Measurements from ENCODE around the gene MYL10.
A peak's percentile ranks its signal among the peaks of the same experiment; 100 is the strongest.

Gene MYL10

DNA sequence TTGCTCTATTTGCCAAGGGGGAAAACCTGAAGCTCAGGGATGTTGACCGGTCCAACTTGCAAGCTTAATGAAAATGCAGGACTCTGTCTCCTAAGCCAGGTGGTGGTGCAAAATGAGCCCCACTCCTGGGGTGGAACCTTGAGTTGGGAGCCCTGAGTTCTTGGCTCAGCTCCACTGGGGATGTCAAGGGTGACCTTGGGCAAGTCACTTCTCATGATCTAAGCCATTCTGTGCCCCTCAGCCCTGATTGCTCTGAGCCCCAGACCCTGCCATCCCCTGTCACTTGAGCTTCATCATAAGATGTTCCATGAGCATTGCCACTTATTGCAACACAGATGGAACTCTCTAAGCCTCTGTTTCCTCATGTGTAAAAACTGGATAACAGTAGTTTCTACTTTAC lies 33.9 kb downstream of the MYL10 start:
- peak; percentile 2 for DNase-seq (ENCODE audit: low spot score)
- TF ChIP-seq, protein P1, sequence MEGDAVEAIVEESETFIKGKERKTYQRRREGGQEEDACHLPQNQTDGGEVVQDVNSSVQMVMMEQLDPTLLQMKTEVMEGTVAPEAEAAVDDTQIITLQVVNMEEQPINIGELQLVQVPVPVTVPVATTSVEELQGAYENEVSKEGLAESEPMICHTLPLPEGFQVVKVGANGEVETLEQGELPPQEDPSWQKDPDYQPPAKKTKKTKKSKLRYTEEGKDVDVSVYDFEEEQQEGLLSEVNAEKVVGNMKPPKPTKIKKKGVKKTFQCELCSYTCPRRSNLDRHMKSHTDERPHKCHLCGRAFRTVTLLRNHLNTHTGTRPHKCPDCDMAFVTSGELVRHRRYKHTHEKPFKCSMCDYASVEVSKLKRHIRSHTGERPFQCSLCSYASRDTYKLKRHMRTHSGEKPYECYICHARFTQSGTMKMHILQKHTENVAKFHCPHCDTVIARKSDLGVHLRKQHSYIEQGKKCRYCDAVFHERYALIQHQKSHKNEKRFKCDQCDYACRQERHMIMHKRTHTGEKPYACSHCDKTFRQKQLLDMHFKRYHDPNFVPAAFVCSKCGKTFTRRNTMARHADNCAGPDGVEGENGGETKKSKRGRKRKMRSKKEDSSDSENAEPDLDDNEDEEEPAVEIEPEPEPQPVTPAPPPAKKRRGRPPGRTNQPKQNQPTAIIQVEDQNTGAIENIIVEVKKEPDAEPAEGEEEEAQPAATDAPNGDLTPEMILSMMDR (IDR thresholded peaks at IDR 0.05; ENCODE audit: extremely low read depth, missing control alignments): no peak

DNA sequence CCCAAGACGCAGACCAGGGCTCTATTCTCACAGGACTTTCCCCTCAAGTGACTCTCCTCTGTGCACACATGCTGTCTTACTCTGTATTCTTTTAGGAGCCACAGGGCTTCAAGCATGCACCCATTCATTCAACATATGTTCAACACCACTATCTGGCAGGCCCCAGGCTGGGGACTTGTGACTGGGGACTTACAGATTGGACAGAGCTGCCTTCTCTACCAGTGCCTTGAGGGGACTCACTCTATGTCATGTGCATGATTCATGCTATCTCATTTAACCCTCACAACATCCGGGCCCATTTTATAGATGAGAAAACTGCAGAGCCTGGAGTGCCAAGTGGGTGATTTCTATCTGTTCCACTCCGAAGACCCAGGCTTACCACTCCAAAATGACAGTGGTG lies 34.3 kb downstream of the MYL10 start:
- DNase-seq (ENCODE audit: low spot score): peak; percentile 3
- TF ChIP-seq, protein P1 (IDR thresholded peaks at IDR 0.05; ENCODE audit: extremely low read depth, missing control alignments): no peak

DNA sequence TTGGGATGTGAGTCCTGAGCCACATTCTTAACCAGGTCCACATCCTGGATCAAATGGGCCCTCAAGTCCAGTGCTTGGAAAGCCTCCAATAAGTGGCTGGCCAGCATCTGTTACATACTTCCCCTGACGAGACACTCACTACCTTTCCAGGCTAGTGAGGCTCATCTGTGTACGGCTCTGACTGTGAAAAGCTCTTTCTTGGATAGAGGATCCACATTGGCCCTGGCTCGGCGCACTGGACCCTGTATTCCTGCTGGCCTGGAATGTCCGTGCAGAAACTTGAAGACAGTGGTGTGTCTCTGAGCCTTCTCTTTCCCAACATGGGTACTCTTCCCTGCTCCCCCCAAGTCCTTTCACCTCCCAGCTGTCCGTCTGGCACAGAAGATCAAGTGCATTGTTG lies 35.5 kb downstream of the MYL10 start:
- TF ChIP-seq, protein P1 (IDR thresholded peaks at IDR 0.05; ENCODE audit: extremely low read depth, missing control alignments): no peak
- DNase-seq (ENCODE audit: low spot score): peak; percentile 7

DNA sequence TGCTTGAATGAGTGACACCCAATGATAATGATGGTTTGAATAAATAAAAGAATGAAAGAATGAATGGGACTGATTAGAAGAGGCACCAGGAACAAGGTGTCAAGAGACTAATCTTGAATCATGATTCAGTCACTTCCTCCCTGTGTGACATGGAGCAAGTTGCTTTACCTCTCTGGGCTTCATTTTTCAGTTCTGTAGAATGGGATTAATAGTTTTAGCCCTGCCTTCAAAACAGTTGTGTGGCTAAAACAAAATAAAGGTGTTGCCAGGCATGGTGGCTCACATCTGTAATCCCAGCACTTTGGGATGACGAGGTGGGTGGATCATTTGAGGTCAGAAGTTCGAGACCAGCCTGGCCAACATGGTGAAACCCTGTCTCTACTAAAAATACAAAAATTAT lies 37.6 kb downstream of the MYL10 start:
- no peak for DNase-seq (ENCODE audit: low spot score)
- TF ChIP-seq, protein P1 (IDR thresholded peaks at IDR 0.05; ENCODE audit: extremely low read depth, missing control alignments): no peak

DNA sequence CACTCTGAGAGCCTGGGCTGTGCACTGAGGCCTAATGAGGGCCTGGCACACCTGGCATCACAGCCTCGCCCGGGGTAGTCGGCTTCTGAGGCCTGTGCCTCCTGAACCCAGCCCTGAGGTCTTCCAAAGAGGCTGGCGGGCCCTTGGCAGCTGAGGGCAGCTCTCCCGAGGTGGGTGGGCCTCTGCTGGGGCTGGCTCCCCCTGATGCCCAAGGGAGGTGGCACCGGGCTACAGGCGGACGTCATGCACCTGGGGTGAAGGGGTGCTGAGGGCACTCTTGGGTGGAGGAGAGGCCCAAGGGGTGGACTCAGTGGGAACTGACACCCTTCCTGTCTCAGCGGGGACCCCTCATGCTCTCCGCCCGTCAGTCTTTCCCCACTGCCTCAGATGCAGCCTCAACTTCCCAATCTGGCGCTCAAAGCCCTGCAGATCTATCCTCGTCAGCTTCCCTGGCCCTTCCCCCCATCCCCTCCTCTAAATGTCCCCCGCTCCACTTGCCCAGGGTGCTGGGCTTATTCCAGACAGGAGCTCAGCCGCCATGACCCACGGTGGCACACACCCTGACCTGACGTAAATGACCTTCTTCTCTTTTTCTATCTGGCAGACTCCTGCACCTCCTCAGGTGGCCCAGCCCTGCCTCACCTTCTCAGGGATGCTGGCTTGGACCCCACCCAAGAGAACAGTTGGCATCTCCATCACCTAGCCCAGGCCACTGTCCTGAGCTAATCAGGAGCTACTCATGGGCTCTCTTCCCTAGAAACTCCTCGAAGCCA lies 38.2 kb downstream of the MYL10 start:
- TF ChIP-seq, protein P1 (IDR thresholded peaks at IDR 0.05; ENCODE audit: extremely low read depth, missing control alignments): no peak
- peak; percentile 6 for DNase-seq (ENCODE audit: low spot score)

DNA sequence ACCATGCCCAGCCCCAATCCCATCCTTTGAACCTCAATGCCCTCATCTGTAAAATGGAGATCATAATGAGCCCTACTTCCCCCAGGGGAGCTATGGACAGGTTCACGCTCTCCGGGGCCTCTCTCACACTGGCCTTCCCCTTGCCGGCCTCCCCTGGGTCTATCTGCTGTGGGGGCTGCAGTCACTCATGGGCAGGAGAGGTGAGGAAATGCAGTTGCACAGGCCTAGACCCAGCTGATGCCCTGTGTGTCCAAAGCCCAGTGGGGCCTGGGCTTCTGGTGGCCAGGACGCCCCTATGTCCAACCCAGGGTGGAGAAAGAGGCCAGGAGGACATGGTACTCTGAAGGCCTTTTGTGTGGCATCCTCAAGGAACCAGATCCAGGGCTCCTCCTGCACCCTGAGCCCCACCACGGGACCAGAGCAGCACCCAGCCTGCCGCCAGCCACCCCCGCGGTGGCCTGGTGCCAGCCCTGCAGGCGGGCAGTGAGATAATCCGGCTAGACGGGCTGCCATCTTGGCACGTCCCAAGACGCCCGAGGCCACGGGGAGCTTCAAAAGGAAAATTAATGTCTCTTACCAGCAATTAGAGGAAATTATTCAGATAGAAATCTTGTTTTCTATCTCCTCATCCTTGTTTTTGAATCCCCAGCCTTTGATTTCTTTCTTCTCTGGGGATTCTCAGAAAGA lies 39.0 kb downstream of the MYL10 start:
- peak; percentile 2 for DNase-seq (ENCODE audit: low spot score)

DNA sequence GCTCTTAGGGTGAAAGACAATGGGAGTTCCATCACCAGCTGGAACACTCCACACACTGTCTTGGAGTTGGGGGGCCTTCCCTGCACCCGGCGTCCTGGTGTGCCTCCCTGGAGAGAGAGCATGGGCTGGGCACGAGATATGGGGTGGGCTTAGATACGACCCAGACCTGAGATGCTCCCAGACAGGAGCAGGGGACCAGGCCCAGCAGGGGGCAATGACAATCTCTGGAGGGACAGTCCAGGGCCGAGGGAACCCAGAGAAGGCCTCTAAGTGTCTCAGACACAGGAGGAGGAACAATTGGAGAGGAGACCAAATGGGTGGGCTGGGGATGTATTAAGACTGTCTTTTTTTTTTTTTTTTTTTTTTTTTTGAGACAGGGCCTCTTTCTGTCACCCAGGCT lies 40.0 kb downstream of the MYL10 start:
- TF ChIP-seq, protein P1 (IDR thresholded peaks at IDR 0.05; ENCODE audit: extremely low read depth, missing control alignments): no peak
- peak; percentile 6 for DNase-seq (ENCODE audit: low spot score)

More for the DNA sequence above, 39.0 kb downstream of the MYL10 start:
- TF ChIP-seq, protein P1 (IDR thresholded peaks at IDR 0.05; ENCODE audit: extremely low read depth, missing control alignments): no peak
